Measurements from ENCODE around the gene AKAP7. TPM values are rescaled to one million over a fixed set of nuclear protein-coding genes. Genes with fewer than 3 reads are reported as not detected.

Gene AKAP7
- total RNA-seq, 1 donor from 2014 or later: 1.3 TPM

DNA sequence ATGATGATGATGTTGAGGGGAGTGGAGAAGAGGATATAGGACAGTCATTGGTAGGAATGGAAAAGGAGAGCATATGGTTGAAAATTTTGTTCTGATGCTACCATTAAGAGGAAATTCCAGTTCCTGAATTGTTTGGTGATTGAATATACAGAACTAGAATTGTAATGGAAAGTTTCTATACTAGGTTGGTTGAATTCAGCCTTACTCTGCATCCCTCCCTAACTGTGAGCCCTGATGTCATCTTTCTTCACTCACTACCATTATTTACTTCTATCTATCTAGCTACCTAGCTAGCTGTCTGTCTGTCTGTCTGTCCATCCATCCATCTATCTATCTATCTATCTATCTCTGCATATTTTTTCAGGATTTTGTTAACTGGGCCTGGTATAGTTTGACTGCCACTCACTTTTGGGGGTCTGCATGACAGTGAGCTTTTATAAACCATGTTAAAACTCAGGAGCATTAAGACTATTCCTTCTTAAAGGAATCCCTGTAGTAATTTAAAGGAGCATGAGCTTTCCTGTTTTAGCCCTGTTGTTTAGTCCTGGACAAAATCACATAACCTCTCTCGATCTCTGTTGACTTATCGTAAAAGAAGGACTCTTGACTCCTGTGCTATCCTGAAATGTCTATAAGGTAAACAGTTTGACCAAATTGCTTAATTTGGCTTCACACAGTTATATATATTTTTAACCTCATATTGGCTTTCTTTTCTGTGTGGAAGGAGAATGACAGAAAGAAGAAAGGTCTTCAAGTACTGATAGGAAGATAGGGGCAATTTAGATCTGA, 71.4 kb downstream of the AKAP7 start:
- Histone ChIP-seq H3K36me3 (ENCODE audit: control insufficient read depth, insufficient read depth, low read length) (no peaks in the 10 kb centered on the region), H3K27me3 (ENCODE audit: control insufficient read depth, insufficient read depth, low read length) (no peaks in the 10 kb centered on the region), H3K4me3 (ENCODE audit: low read depth, low read length) (no peak overlapping the region)
- no peak for TF ChIP-seq CTCF (IDR thresholded peaks at IDR 0.05; ENCODE audit: insufficient read depth, low read length, severe bottlenecking)
- FAIRE-seq: no peak
- DNase-seq (ENCODE audit: low read depth): no peak

- H3K36me3 ChIP-seq (ENCODE audit: control insufficient read depth, insufficient read depth, low read length): no peaks in the 10 kb centered on the region
- DNase-seq (ENCODE audit: low read depth) (peak; percentile 9), FAIRE-seq (peak; percentile 50)
- no peak for TF ChIP-seq CTCF (IDR thresholded peaks at IDR 0.05; ENCODE audit: insufficient read depth, low read length, severe bottlenecking)
- H3K4me3 ChIP-seq (ENCODE audit: low read depth, low read length): no peak overlapping the region
- no peaks in the 10 kb centered on the region for H3K27me3 ChIP-seq (ENCODE audit: control insufficient read depth, insufficient read depth, low read length)
Measured at GRCh38 chr6:131208787-131209186, 73.5 kb downstream of the AKAP7 start.

DNA sequence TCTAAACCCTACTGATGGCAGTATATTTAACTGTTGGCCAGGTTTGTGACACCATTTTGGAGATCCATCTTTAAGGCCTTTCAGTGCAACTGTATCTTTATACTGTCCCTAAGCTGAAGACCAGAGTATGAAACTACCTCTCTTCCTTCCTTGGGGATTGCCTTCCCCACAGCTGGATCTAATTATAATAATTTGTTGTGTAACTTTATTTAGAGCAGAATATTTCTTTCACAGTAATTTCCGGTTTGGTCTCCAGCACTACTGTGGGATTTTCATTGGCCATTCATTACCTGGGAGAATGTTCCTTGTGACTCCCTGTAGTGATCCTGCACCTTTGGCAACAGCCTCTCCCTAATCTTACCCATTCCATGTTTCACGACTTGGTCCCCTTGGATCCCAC, 75.2 kb downstream of the AKAP7 start:
- no peak for DNase-seq (ENCODE audit: low read depth)
- Histone ChIP-seq H3K4me3 (ENCODE audit: low read depth, low read length) (no peak overlapping the region), H3K27me3 (ENCODE audit: control insufficient read depth, insufficient read depth, low read length) (no peaks in the 10 kb centered on the region), H3K36me3 (ENCODE audit: control insufficient read depth, insufficient read depth, low read length) (no peaks in the 10 kb centered on the region)
- TF ChIP-seq CTCF (IDR thresholded peaks at IDR 0.05; ENCODE audit: insufficient read depth, low read length, severe bottlenecking): no peak
- FAIRE-seq: no peak

DNA sequence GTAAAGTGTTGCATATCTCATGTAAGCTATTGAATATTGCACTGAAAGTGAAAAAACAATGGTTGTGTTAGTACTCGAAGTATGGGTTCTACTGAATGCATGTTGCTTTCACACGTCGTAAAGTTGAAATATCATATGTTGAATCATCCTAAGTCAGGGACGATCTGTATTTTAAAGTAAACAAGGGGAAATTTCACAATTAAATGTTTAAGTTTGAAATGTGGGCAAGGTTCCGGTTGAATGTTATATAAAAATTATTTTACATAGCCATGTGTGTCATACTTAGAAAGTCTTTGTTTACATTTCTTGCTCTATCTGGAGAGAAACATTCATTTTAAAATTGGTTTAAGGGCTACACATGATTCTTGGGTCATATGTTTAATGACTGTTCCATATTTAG, 76.8 kb downstream of the AKAP7 start:
- Histone ChIP-seq H3K4me3 (ENCODE audit: low read depth, low read length) (no peak overlapping the region), H3K27me3 (ENCODE audit: control insufficient read depth, insufficient read depth, low read length) (no peaks in the 10 kb centered on the region), H3K36me3 (ENCODE audit: control insufficient read depth, insufficient read depth, low read length) (no peaks in the 10 kb centered on the region)
- DNase-seq (ENCODE audit: low read depth) (no peak), FAIRE-seq (no peak)
- no peak for TF ChIP-seq CTCF (IDR thresholded peaks at IDR 0.05; ENCODE audit: insufficient read depth, low read length, severe bottlenecking)

GRCh38 chr6:131212913-131213312, 77.6 kb downstream of the AKAP7 start:
- H3K36me3 ChIP-seq (ENCODE audit: control insufficient read depth, insufficient read depth, low read length): no peaks in the 10 kb centered on the region

More at GRCh38 chr6:131212913-131213312, 77.6 kb downstream of the AKAP7 start:
- no peak for DNase-seq (ENCODE audit: low read depth)
- no peak for FAIRE-seq
- no peak for TF ChIP-seq CTCF (IDR thresholded peaks at IDR 0.05; ENCODE audit: insufficient read depth, low read length, severe bottlenecking)
- H3K27me3 ChIP-seq (ENCODE audit: control insufficient read depth, insufficient read depth, low read length): no peaks in the 10 kb centered on the region
- H3K4me3 ChIP-seq (ENCODE audit: low read depth, low read length): no peak overlapping the region

Measured in bronchial epithelial cell (primary cell).